ENCODE results near the gene OR52W1.

DNA sequence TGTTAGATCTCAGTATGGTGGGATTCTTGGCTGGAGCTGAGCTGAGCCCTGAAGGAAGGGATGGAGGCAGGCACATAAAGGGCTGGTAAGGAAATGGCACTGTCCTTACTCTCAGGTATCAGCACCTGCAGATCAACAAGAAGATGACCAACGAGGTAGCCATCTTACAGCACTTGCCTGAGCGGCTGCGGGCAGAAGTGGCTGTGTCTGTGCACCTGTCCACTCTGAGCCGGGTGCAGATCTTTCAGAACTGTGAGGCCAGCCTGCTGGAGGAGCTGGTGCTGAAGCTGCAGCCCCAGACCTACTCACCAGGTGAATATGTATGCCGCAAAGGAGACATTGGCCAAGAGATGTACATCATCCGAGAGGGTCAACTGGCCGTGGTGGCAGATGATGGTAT is 42.3 kb downstream of the OR52W1 start:
- TF ChIP-seq, protein P1, sequence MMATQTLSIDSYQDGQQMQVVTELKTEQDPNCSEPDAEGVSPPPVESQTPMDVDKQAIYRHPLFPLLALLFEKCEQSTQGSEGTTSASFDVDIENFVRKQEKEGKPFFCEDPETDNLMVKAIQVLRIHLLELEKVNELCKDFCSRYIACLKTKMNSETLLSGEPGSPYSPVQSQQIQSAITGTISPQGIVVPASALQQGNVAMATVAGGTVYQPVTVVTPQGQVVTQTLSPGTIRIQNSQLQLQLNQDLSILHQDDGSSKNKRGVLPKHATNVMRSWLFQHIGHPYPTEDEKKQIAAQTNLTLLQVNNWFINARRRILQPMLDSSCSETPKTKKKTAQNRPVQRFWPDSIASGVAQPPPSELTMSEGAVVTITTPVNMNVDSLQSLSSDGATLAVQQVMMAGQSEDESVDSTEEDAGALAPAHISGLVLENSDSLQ (IDR thresholded peaks at IDR 0.05): no peak
- TF ChIP-seq HDGF (IDR thresholded peaks at IDR 0.05; ENCODE audit: borderline replicate concordance) (no peak), TARDBP (IDR thresholded peaks at IDR 0.05) (no peak), BHLHE40 (IDR thresholded peaks at IDR 0.05; ENCODE audit: borderline replicate concordance) (no peak), ELF4 (IDR thresholded peaks at IDR 0.05) (no peak), CTBP1 (IDR thresholded peaks at IDR 0.05; ENCODE audit: borderline replicate concordance) (no peak)

Measured in HEK293T (cell line).